SK-N-SH treated with all-trans-retinoic acid at 6 μM for 48 hours (cell line): Measurements from ENCODE around the gene VTI1A.

ENCODE experiments used
- CSDC2 ChIP-seq: fragments of 250-450 bp; sonication (Bioruptor Pico); IDR thresholded peaks from 2 replicates; pipeline ENCODE4 v1.5.0; 2020; ENCODE audit warnings: mild to moderate bottlenecking, moderate library complexity
- ZNF70 ChIP-seq: fragments of 450-650 bp; formaldehyde crosslinking; IDR thresholded peaks from 2 replicates; pipeline ENCODE4 v1.5.0; 2020; ENCODE audit warnings: mild to moderate bottlenecking, moderate library complexity

DNA sequence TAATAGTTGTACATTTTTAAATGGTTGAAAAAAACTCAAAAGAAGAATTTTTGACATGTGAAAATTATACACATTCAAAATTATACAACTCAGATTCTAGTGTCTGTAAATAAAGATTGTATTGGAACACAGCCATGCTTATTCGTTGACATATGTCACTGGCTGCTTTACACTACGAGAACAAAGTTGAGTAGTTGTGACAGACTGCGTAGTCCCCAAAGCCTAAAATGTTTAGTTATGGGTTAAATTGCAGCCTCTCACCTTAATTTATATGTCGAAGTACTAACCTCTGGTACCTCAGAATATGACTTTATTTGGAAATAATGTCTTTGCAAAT is 358.2 kb downstream of the VTI1A start:
- TF ChIP-seq ZNF70 (no peak), CSDC2 (CRISPR knock-in tag) (no peak)
